Heart right ventricle (tissue), 16 donors: Measurements from ENCODE around the gene OSBPL10. TPM values are rescaled to one million over a fixed set of nuclear protein-coding genes. Genes with fewer than 3 reads are reported as not detected.

Experiments
- ATAC-seq, 8 donors: fragments of 200-7000 bp; cut with Tn5 transposase; one replicate each; pipeline ENCODE4 v1.9.1; 2020; ENCODE audit warnings: mild to moderate bottlenecking in 8 of 8, moderate library complexity in 8 of 8, moderate number of reproducible peaks in 1 of 8
- DNase-seq, 2 donors: peaks; one replicate each; pipeline ENCODE4 v3.0.0-alpha.2; 2020
- H3K27ac ChIP-seq, 10 donors: fragments of 200-600 bp; sonication (generic) in 2 of 10; one replicate each; pipeline versions ENCODE4 v1.5.0 to v1.8.0; 2020 to 2022; ENCODE audit warnings: mild to moderate bottlenecking in 3 of 10
- H3K27me3 ChIP-seq, 7 donors: fragments of 200-600 bp; one replicate each; pipeline ENCODE4 v1.8.0; 2021 to 2022; ENCODE audit warnings: mild to moderate bottlenecking in 2 of 7
- H3K36me3 ChIP-seq, 9 donors: fragments of 200-600 bp; sonication (generic) in 1 of 9; one replicate each; pipeline versions ENCODE4 v1.5.0 to v1.8.0; 2020 to 2022; ENCODE audit warnings: mild to moderate bottlenecking in 2 of 9
- H3K4me1 ChIP-seq, 9 donors: fragments of 200-600 bp; sonication (generic) in 1 of 9; one replicate each; pipeline versions ENCODE4 v1.5.0 to v1.8.0; 2020 to 2022; ENCODE audit warnings: mild to moderate bottlenecking in 4 of 9
- H3K4me3 ChIP-seq, 10 donors: fragments of 200-600 bp; sonication (generic) in 2 of 10; one replicate each; pipeline versions ENCODE4 v1.5.0 to v1.8.0; 2020 to 2022; ENCODE audit warnings: mild to moderate bottlenecking in 7 of 10, moderate library complexity in 2 of 10
- H3K9me3 ChIP-seq, 11 donors: fragments of 200-600 bp in 10 of 11; sonication (generic) in 2 of 11; one replicate each; pipeline versions ENCODE4 v1.5.0 to v1.8.0; 2013 to 2022; ENCODE audit warnings: mild to moderate bottlenecking in 2 of 11, control low read depth in 1 of 11, moderate library complexity in 1 of 11
- CTCF ChIP-seq, 9 donors: fragments of 200-600 bp; sonication (generic) in 2 of 9; IDR thresholded peaks; one replicate each; pipeline versions ENCODE4 v1.5.0 to v1.8.0; 2021 to 2022; ENCODE audit warnings: antibody characterized with exemption in 9 of 9, mild to moderate bottlenecking in 5 of 9, moderate library complexity in 1 of 9
- WGBS, 2 donors: extraction: QIAGEN DNeasy Blood & Tissue Kit; methylation state at CpG; one replicate each; pipeline ENCODE4 v1.1.7; 2013; ENCODE audit warnings: inconsistent platforms in 1 of 2; 5-methylcytosine and 5-hydroxymethylcytosine counted together
- intact Hi-C, 10 donors: fragments of 100-400 bp; cut with DNase I; formaldehyde crosslinking; loops; one replicate each; pipeline versions ENCODE4 v1.11.1 to v1.14.2; 2022
- polyA plus RNA-seq, 2 donors: library from polyadenylated mRNA; stranded (reverse); fragments of 200-250 nt; gene quantifications; one replicate each; pipeline ENCODE4 v1.2.3, GENCODE V29; 2013
- total RNA-seq, 10 donors: library from RNA; stranded (reverse); fragmentation: NEBNext Ultra II Directional in 3 of 10; extraction: Animal tissue kit (Norgen Biotek cat#: 25700) in 3 of 10; gene quantifications; one replicate each; pipeline versions ENCODE4 v1.2.1 to v1.2.4, GENCODE V29; 2021 to 2023
- donor health status: Arrhythmogenic right ventricular cardiomyopathy.
- donor health status: ischemic (EF 13 %, LVEDD 7.1; RV severe dilation, severe dysfunction).
- donor health status: healthy with polysubstance abuse.
- donor health status: DM: no; HTN: yes; CAD: no.
- donor health status: DM: no; HTN: no; CAD: no.
- donor health status: ischemic (EF 25% LVEDD 6.9; RV normal size, moderate dysfunction).
- donor health status: ischemic (EF 25% LVEDD 5.7; RV mildly dilated, moderate dysfunction).
- donor health status: healthy.
- donor health status: DM: yes; HTN: yes; CAD: no.
- donor health status: Ischemic cardiomyopathy.
- donor health status: ischemic (EF 35%, LVEDD 5.7; RV mildly dilated, moderate dysfunction).
- donor health status: nonischemic (EF 11% LVEDD 7.7; RV severe dilation, severe dysfunction).
- donor health status: DM: yes; HTN: yes; CAD: no.
- donor health status: PGD.
- donor health status: ischemic (EF 29% LVEDD 5.4; RV normal size, mild dysfunction).
- donor health status: nonischemic (EF 23%, LVEDD 6.1; RV moderate dilation, normal function).

Gene OSBPL10
- total and polyA plus RNA-seq, 12 donors: 1.2 to 8.5 (median 4.1) TPM

GRCh38 chr3:31921837-31922236 lies 59.2 kb downstream of the OSBPL10 start:
- H3K27me3 ChIP-seq: no peaks in the 10 kb centered on the region
- no peaks in the 10 kb centered on the region for H3K36me3 ChIP-seq
- peaks cover 0 to 21% (median 6%) of the 10 kb centered on the region in 9 donors for H3K4me1 ChIP-seq
- ATAC-seq (no peak), DNase-seq (no peak)
- 83 to 96% methylated on average over 4 of the region's 4 CpGs for WGBS, 2 donors
- H3K27ac ChIP-seq: no peak overlapping the region
- intact Hi-C loops: no loop called here
- no peak for TF ChIP-seq CTCF (IDR thresholded peaks at IDR 0.05)
- no peak overlapping the region for H3K4me3 ChIP-seq
- peaks cover 0 to 22% (median 11%) of the 10 kb centered on the region in 11 donors for H3K9me3 ChIP-seq

- no peaks in the 10 kb centered on the region for H3K27me3 ChIP-seq
- H3K4me3 ChIP-seq: no peak overlapping the region
- intact Hi-C loops: no loop called here
- no peak for ATAC-seq
- 87 to 88% methylated on average over 1 of the region's 1 CpG for WGBS, 2 donors
- H3K27ac ChIP-seq: no peak overlapping the region
- DNase-seq: no peak
- TF ChIP-seq CTCF (IDR thresholded peaks at IDR 0.05): no peak
- H3K36me3 ChIP-seq: no peaks in the 10 kb centered on the region
- peaks cover 0 to 22% (median 11%) of the 10 kb centered on the region in 11 donors for H3K9me3 ChIP-seq
- H3K4me1 ChIP-seq: peaks cover 0 to 24% (median 6%) of the 10 kb centered on the region in 9 donors
Observed at GRCh38 chr3:31920310-31920709, 60.8 kb downstream of the OSBPL10 start.

- DNase-seq: no peak
- intact Hi-C loops: loop anchor here in 1 of 10 donors (10.0 kb wide), 1 partner anchor 415 kb away; no protein-coding TSS in a partner anchor
- ATAC-seq: no peak
- WGBS, 2 donors: 69 to 71% methylated on average over 2 of the region's 2 CpGs
- H3K36me3 ChIP-seq: no peaks in the 10 kb centered on the region
- TF ChIP-seq CTCF (IDR thresholded peaks at IDR 0.05): no peak
- H3K9me3 ChIP-seq: peaks cover 0 to 22% (median 11%) of the 10 kb centered on the region in 11 donors
- no peaks in the 10 kb centered on the region for H3K27me3 ChIP-seq
- peaks cover 0 to 24% (median 6%) of the 10 kb centered on the region in 9 donors for H3K4me1 ChIP-seq
- no peak overlapping the region for H3K4me3 ChIP-seq
- no peak overlapping the region for H3K27ac ChIP-seq
Observed at GRCh38 chr3:31919528-31919927, 61.5 kb downstream of the OSBPL10 start.

- Histone ChIP-seq H3K4me3 (peak overlapping the region in 5 of 10 donors; percentile 2 to 34 (median 5)), H3K36me3 (no peaks in the 10 kb centered on the region), H3K27ac (peak overlapping the region in 4 of 10 donors; percentile 30 to 52 (median 36)), H3K27me3 (no peaks in the 10 kb centered on the region), H3K4me1 (peaks cover 0 to 24% (median 6%) of the 10 kb centered on the region in 9 donors), H3K9me3 (peaks cover 0 to 22% (median 11%) of the 10 kb centered on the region in 11 donors)
- no peak for DNase-seq
- intact Hi-C loops: loop anchor here in 1 of 10 donors (10.0 kb wide), 1 partner anchor 416 kb away; no protein-coding TSS in a partner anchor
- 74 to 79% methylated on average over 5 of the region's 5 CpGs for WGBS, 2 donors
- TF ChIP-seq CTCF (IDR thresholded peaks at IDR 0.05): no peak
- peak in 2 of 8 donors; percentile 19 to 61 for ATAC-seq
Observed at GRCh38 chr3:31918179-31919150, 62.6 kb downstream of the OSBPL10 start.
